ENCODE results near the gene PHC2. TPM values are rescaled to one million over a fixed set of nuclear protein-coding genes. Genes with fewer than 3 reads are reported as not detected.

The PHC2 gene
- total RNA-seq, 1 donor = 85.4 TPM

DNA sequence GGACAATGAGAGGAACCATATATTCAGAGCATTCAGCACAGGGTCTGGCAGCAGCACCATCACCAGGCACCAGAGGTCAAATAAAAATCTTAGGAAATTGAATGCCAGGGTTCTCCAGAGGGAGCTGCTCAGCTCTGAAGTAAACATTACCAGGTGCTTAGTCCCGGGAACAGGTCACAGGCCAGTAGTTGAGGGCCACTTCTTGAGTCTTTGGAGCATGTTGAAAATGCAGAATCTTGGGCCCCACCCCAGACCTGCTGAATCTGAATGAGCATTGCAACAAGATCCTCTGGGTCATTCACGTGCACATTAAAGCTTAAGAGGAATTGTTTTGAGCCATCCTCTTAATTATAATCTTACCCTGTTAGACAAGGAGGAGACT lies 33.8 kb downstream of the PHC2 start:
- no peaks in the 10 kb centered on the region for H3K9me3 ChIP-seq (ENCODE audit: low read depth, low read length)
- H3K36me3 ChIP-seq (ENCODE audit: insufficient read depth, low read length) = peaks cover 7% of the 10 kb centered on the region
- TF ChIP-seq CTCF (IDR thresholded peaks at IDR 0.05; ENCODE audit: extremely low read depth, low read depth, low read length) = no peak
- H3K27ac ChIP-seq (ENCODE audit: low read depth, low read length) = no peak overlapping the region
- H3K4me1 ChIP-seq (ENCODE audit: insufficient read depth, low read length) = peaks cover 16% of the 10 kb centered on the region
- H4K20me1 ChIP-seq (ENCODE audit: insufficient read depth, low read length) = no peaks in the 10 kb centered on the region
- H3K79me2 ChIP-seq (ENCODE audit: insufficient read depth, low read length) = peaks cover 83% of the 10 kb centered on the region
- H3K27me3 ChIP-seq (ENCODE audit: insufficient read depth, low read length) = no peaks in the 10 kb centered on the region
- no peak for DNase-seq (ENCODE audit: insufficient read length, low spot score, missing footprints)
- H3K4me3 ChIP-seq (ENCODE audit: insufficient read depth, low read length) = no peak overlapping the region
- no peak overlapping the region for H3K4me2 ChIP-seq (ENCODE audit: insufficient read depth, low read length)
- no peak overlapping the region for H2AFZ ChIP-seq (ENCODE audit: low read length)

DNA sequence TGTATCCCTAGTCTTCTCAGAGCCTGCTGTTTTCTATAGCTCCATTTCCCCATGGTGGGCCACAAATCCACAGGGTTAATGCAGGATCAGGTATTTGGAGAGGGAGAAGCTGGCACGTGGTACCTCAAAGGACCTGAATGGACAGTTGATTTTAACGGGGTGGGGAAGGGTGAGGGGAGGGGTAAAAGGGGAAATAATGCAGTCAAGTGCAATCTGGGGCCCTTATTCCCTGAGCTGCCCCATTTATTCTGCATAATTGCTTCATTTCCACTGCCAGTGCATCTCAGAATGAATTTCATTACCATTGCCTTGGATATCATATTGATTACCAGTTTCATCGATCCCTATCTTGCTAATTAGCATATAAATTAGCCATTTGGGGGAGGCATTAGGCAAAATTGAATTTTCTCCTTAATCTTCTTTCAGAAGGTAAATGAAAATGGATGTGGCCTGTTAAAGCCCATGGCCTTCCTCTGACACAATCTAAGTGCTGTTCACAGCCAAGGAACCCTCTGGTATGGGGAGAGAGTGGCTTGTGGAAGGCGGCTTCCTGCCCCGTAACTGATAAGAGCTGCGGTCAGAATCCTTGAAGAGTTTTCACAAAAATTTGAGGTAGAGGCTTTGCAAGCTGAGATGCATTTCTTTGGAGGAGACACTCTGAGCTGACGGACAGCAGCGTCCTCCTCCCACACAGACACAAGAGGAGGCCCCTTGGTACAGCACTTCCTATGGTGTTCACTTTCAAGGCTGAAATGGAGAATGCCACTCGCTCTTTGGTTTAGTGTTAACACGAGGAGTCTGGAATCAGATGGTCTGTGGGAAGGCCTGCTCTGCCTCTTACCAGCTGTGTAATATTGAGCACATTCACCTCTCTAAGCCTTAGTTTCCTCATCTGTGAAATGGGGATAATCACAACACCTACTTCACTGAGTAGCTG lies 34.4 kb downstream of the PHC2 start:
- Histone ChIP-seq H3K4me2 (ENCODE audit: insufficient read depth, low read length) (no peak overlapping the region), H3K9me3 (ENCODE audit: low read depth, low read length) (no peaks in the 10 kb centered on the region), H3K4me3 (ENCODE audit: insufficient read depth, low read length) (no peak overlapping the region), H3K27me3 (ENCODE audit: insufficient read depth, low read length) (no peaks in the 10 kb centered on the region), H2AFZ (ENCODE audit: low read length) (no peak overlapping the region), H3K79me2 (ENCODE audit: insufficient read depth, low read length) (peaks cover 83% of the 10 kb centered on the region), H3K27ac (ENCODE audit: low read depth, low read length) (no peak overlapping the region), H3K4me1 (ENCODE audit: insufficient read depth, low read length) (peaks cover 16% of the 10 kb centered on the region), H3K36me3 (ENCODE audit: insufficient read depth, low read length) (peaks cover 7% of the 10 kb centered on the region), H4K20me1 (ENCODE audit: insufficient read depth, low read length) (no peaks in the 10 kb centered on the region)
- no peak for TF ChIP-seq CTCF (IDR thresholded peaks at IDR 0.05; ENCODE audit: extremely low read depth, low read depth, low read length)
- DNase-seq (ENCODE audit: insufficient read length, low spot score, missing footprints) = no peak

- peaks cover 7% of the 10 kb centered on the region for H3K36me3 ChIP-seq (ENCODE audit: insufficient read depth, low read length)
- no peak overlapping the region for H3K4me3 ChIP-seq (ENCODE audit: insufficient read depth, low read length)
- no peaks in the 10 kb centered on the region for H3K9me3 ChIP-seq (ENCODE audit: low read depth, low read length)
- H4K20me1 ChIP-seq (ENCODE audit: insufficient read depth, low read length) = no peaks in the 10 kb centered on the region
- TF ChIP-seq CTCF (IDR thresholded peaks at IDR 0.05; ENCODE audit: extremely low read depth, low read depth, low read length) = no peak
- H3K27me3 ChIP-seq (ENCODE audit: insufficient read depth, low read length) = no peaks in the 10 kb centered on the region
- H2AFZ ChIP-seq (ENCODE audit: low read length) = no peak overlapping the region
- H3K4me1 ChIP-seq (ENCODE audit: insufficient read depth, low read length) = peaks cover 32% of the 10 kb centered on the region
- H3K4me2 ChIP-seq (ENCODE audit: insufficient read depth, low read length) = no peak overlapping the region
- no peak overlapping the region for H3K27ac ChIP-seq (ENCODE audit: low read depth, low read length)
- peaks cover 82% of the 10 kb centered on the region for H3K79me2 ChIP-seq (ENCODE audit: insufficient read depth, low read length)
- no peak for DNase-seq (ENCODE audit: insufficient read length, low spot score, missing footprints)
Measured at GRCh38 chr1:33394770-33395169, 36.1 kb downstream of the PHC2 start.

GRCh38 chr1:33393991-33394390 lies 36.9 kb downstream of the PHC2 start:
- no peak for TF ChIP-seq CTCF (IDR thresholded peaks at IDR 0.05; ENCODE audit: extremely low read depth, low read depth, low read length)
- DNase-seq (ENCODE audit: insufficient read length, low spot score, missing footprints) = no peak
- no peaks in the 10 kb centered on the region for H4K20me1 ChIP-seq (ENCODE audit: insufficient read depth, low read length)
- H3K4me2 ChIP-seq (ENCODE audit: insufficient read depth, low read length) = no peak overlapping the region
- H3K27me3 ChIP-seq (ENCODE audit: insufficient read depth, low read length) = no peaks in the 10 kb centered on the region
- H3K4me1 ChIP-seq (ENCODE audit: insufficient read depth, low read length) = peaks cover 40% of the 10 kb centered on the region
- H3K27ac ChIP-seq (ENCODE audit: low read depth, low read length) = no peak overlapping the region
- H3K9me3 ChIP-seq (ENCODE audit: low read depth, low read length) = no peaks in the 10 kb centered on the region
- H3K4me3 ChIP-seq (ENCODE audit: insufficient read depth, low read length) = no peak overlapping the region
- no peak overlapping the region for H2AFZ ChIP-seq (ENCODE audit: low read length)
- H3K36me3 ChIP-seq (ENCODE audit: insufficient read depth, low read length) = peaks cover 7% of the 10 kb centered on the region
- peaks cover 76% of the 10 kb centered on the region for H3K79me2 ChIP-seq (ENCODE audit: insufficient read depth, low read length)

Data from osteoblast (primary cell).